Kidney (tissue), 14 donors: ENCODE measurements around the gene ANO4. TPM values are rescaled to one million over a fixed set of nuclear protein-coding genes. Genes with fewer than 3 reads are reported as not detected.

Experiments
- DNase-seq, 5 donors: peaks; one replicate each; pipeline ENCODE4 v3.0.0-alpha.2; 2013 to 2020
- FAIRE-seq: peaks from 2 replicates; lab custom pipeline; 2012; peaks lifted over from hg19 to GRCh38; lab: Jason Lieb, UNC
- H3K27ac ChIP-seq, 2 donors: one replicate each; pipeline ENCODE4 v1.7.0; 2013; ENCODE audit warnings: low read depth in 2 of 2, low read length in 2 of 2, inconsistent platforms in 1 of 2
- H3K27me3 ChIP-seq: one replicate; pipeline ENCODE4 v1.7.1; 2013; ENCODE audit warnings: low read length, inconsistent platforms; ENCODE audit not compliant: control insufficient read depth, insufficient read depth
- H3K36me3 ChIP-seq, 3 donors: one replicate each; pipeline versions ENCODE4 v1.7.0 to v1.7.1; 2013; ENCODE audit warnings: low read length in 3 of 3, control low read depth in 1 of 3, inconsistent platforms in 1 of 3; ENCODE audit not compliant: insufficient read depth in 3 of 3, control insufficient read depth in 2 of 3
- H3K4me1 ChIP-seq, 3 donors: one replicate each; pipeline versions ENCODE4 v1.7.0 to v1.7.1; 2013; ENCODE audit warnings: low read length in 3 of 3, inconsistent platforms in 1 of 3, low read depth in 1 of 3; ENCODE audit not compliant: control insufficient read depth in 2 of 3, insufficient read depth in 2 of 3
- H3K4me3 ChIP-seq, 3 donors: one replicate each; pipeline versions ENCODE4 v1.7.0 to v1.8.1; 2013; ENCODE audit warnings: low read length in 3 of 3, control low read depth in 1 of 3, inconsistent platforms in 1 of 3
- H3K9ac ChIP-seq, 3 donors: one replicate each; pipeline versions ENCODE4 v1.7.0 to v1.7.1; 2013; ENCODE audit warnings: low read length in 3 of 3, control low read depth in 1 of 3, inconsistent platforms in 1 of 3
- H3K9me3 ChIP-seq, 3 donors: one replicate each; pipeline versions ENCODE4 v1.7.0 to v1.7.1; 2013; ENCODE audit warnings: low read length in 3 of 3, control low read depth in 1 of 3, inconsistent platforms in 1 of 3; ENCODE audit not compliant: control insufficient read depth in 2 of 3, insufficient read depth in 1 of 3
- intact Hi-C: fragments of 100-400 bp; cut with DNase I; formaldehyde crosslinking; loops from one replicate; pipeline ENCODE4 v1.11.1; 2022
- polyA plus RNA-seq: library from polyadenylated mRNA; stranded (reverse); fragments of 350-450 nt; fragmentation: Illumina TruSeq; extraction: RNeasy Lipid Tissue Mini Kit (QIAGEN cat#74804); gene quantifications from one replicate; pipeline ENCODE4 v1.2.3, GENCODE V29; 2014; ENCODE audit warnings: low read depth, low replicate concordance; ENCODE audit not compliant: insufficient read depth
- total RNA-seq: library from RNA; stranded (reverse); fragmentation: NEBNext Ultra II Directional; extraction: Animal tissue kit (Norgen Biotek cat#: 25700); gene quantifications from one replicate; pipeline ENCODE4 v1.2.1, GENCODE V29; 2021
- TF ChIP-seq, protein P1 (sequence below): IDR thresholded peaks from 3 replicates; pipeline ENCODE4 v1.5.1; 2012; ENCODE audit warnings: mild to moderate bottlenecking, moderate library complexity, borderline replicate concordance; ENCODE audit not compliant: insufficient read depth; ENCODE audit errors: extremely low read depth
- donor health status: control.
- donor health status: control.
- donor health status: control.
- donor health status: control.
- donor health status: control.
- donor health status: DM: yes; HTN: yes; CAD: no.
- donor health status: Normal renal cell carcinoma (clear cell type).

ANO4 gene
- total and polyA plus RNA-seq, 2 donors from 2014 or later, result 0.82 to 2.9 TPM

DNA sequence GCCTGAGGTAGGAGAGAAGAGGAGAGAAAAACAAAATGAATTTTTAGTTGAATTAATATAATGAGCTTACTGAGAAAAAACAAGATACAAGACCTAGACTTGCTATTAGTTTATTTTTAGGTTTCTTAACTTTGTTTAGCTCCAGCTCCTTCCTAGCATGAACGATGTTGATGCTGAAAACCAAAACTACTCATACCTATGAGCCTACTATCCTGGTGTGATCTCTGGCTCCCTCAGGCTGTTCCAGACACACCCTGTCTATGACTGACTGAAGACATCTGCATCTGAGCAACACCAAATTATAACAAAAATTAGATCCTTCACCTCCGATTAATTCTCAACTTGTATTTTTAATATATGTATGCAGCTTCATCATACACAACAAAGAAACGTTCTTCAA, 225.1 kb downstream of the ANO4 start:
- H3K27ac ChIP-seq, result no peak overlapping the region
- TF ChIP-seq, protein P1, sequence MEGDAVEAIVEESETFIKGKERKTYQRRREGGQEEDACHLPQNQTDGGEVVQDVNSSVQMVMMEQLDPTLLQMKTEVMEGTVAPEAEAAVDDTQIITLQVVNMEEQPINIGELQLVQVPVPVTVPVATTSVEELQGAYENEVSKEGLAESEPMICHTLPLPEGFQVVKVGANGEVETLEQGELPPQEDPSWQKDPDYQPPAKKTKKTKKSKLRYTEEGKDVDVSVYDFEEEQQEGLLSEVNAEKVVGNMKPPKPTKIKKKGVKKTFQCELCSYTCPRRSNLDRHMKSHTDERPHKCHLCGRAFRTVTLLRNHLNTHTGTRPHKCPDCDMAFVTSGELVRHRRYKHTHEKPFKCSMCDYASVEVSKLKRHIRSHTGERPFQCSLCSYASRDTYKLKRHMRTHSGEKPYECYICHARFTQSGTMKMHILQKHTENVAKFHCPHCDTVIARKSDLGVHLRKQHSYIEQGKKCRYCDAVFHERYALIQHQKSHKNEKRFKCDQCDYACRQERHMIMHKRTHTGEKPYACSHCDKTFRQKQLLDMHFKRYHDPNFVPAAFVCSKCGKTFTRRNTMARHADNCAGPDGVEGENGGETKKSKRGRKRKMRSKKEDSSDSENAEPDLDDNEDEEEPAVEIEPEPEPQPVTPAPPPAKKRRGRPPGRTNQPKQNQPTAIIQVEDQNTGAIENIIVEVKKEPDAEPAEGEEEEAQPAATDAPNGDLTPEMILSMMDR, result no peak
- no peaks in the 10 kb centered on the region for H3K9me3 ChIP-seq
- no peaks in the 10 kb centered on the region for H3K4me1 ChIP-seq
- no peak for FAIRE-seq
- no peaks in the 10 kb centered on the region for H3K27me3 ChIP-seq
- H3K36me3 ChIP-seq, result no peaks in the 10 kb centered on the region
- no peak overlapping the region for H3K4me3 ChIP-seq
- intact Hi-C loops, result no loop called here
- no peak overlapping the region for H3K9ac ChIP-seq
- no peak for DNase-seq

GRCh38 chr12:101021442-101021841, 226.9 kb downstream of the ANO4 start:
- no peaks in the 10 kb centered on the region for H3K9me3 ChIP-seq
- TF ChIP-seq, protein P1, result no peak
- no peaks in the 10 kb centered on the region for H3K4me1 ChIP-seq
- H3K27ac ChIP-seq, result no peak overlapping the region
- no peak overlapping the region for H3K9ac ChIP-seq
- H3K4me3 ChIP-seq, result no peak overlapping the region
- intact Hi-C loops, result no loop called here
- no peaks in the 10 kb centered on the region for H3K27me3 ChIP-seq
- H3K36me3 ChIP-seq, result no peaks in the 10 kb centered on the region
- no peak for DNase-seq
- FAIRE-seq, result peak; percentile 70

DNA sequence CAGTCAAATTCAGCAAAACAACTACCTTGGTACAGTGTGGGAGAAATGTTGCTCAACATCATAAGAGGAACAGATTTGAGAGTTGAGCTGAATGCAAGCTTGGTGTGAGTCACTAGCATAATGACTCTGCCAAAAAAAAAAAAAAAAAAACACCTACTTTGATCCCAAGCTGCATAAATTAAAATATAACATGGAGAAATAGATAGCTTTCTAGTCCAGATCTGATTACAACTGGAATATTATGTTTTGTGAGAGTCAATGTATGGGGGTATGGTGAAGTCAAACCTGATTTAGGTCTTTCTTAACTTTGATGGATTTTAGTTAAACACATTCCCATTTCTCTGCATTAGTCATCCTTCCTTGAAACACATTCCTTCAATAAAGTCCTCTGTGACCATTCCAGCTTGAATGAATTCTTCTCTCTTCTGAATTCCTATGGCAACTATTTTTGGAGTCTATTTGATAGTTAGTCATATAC, 227.4 kb downstream of the ANO4 start:
- no peak for FAIRE-seq
- H3K9ac ChIP-seq, result no peak overlapping the region
- DNase-seq, result no peak
- no peaks in the 10 kb centered on the region for H3K9me3 ChIP-seq
- H3K4me1 ChIP-seq, result no peaks in the 10 kb centered on the region
- intact Hi-C loops, result no loop called here
- H3K4me3 ChIP-seq, result no peak overlapping the region
- H3K27ac ChIP-seq, result no peak overlapping the region
- no peaks in the 10 kb centered on the region for H3K27me3 ChIP-seq
- no peaks in the 10 kb centered on the region for H3K36me3 ChIP-seq
- TF ChIP-seq, protein P1, result no peak

DNA sequence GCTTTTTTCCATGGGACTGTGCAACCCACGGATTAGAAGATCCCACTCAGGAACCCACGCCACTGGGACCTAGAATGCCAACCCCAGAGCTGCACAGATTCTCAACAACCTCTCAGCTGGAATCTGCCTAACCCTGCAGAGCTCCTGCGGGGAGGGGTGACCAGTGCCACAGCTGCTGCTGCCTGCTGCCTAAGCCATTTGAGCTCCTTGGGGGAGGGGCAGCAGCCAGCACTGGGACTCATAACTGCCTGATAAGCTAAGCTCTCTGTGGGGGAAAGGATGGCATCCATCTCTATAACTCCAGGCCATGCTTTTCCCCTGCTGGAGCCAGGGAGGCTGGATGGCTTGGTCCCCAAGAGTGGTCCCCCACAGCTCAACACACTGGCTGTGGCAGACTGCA, 232.6 kb downstream of the ANO4 start:
- TF ChIP-seq, protein P1, result no peak
- Histone ChIP-seq H3K4me3 (no peak overlapping the region), H3K9me3 (no peaks in the 10 kb centered on the region), H3K4me1 (no peaks in the 10 kb centered on the region), H3K9ac (no peak overlapping the region), H3K27me3 (no peaks in the 10 kb centered on the region), H3K36me3 (no peaks in the 10 kb centered on the region), H3K27ac (no peak overlapping the region)
- DNase-seq (peak in 2 of 5 donors; percentile 25 to 44), FAIRE-seq (no peak)
- intact Hi-C loops, result no loop called here
